ENCODE measurements around the gene SAMD3. TPM values are rescaled to one million over a fixed set of nuclear protein-coding genes. Genes with fewer than 3 reads are reported as not detected.

Gene SAMD3
- total and polyA plus RNA-seq, 2 experiments from 2014 or later, result 0.32 to 0.73 TPM

DNA sequence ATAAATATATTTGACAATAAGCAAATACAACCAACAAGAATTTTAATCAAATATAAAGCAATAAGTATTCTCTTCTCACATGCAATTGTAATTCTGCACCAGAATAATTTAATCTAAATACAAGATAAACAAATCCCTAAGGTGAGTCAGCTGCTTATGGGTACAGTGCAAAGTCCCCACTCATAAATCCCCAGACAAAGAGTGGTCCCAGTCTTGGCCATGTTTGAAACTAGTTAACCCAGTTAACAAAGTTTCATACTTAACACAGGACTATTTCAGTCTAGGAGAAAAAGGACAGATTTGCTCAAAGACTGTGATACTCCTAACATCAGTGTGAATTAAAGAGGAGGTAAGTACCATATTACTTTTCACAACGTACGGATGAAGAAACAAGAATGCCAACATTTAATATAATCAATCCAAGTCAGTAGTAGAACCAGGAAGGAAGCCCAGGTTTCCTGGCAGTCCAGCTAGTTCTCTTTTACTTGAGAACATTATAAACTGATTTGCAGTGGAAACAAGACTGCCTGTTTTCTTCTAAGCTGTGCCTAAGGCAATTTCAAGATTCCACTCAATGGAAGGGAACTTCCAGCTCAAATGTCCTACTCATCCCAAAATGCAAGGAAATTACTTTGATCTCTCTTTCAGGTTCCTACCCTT lies 10.4 kb downstream of the SAMD3 start:
- in situ Hi-C loops (cut with MboI), result no loop called here
- no peaks in the 10 kb centered on the region for H3K9me3 ChIP-seq (ENCODE audit: low read depth)
- no peaks in the 10 kb centered on the region for H3F3A ChIP-seq (ENCODE audit: insufficient read depth)
- H3K4me1 ChIP-seq (ENCODE audit: insufficient read depth), result no peaks in the 10 kb centered on the region
- no peaks in the 10 kb centered on the region for H3K36me3 ChIP-seq (ENCODE audit: low read depth)
- no peak overlapping the region for H2AFZ ChIP-seq
- no peak for TF ChIP-seq EZH2phosphoT487 (IDR thresholded peaks at IDR 0.05; ENCODE audit: insufficient read depth, low read depth)
- no peak for TF ChIP-seq EZH2 (IDR thresholded peaks at IDR 0.05; ENCODE audit: insufficient read depth, poor library complexity, severe bottlenecking)
- H3K27me3 ChIP-seq (replicated peaks; ENCODE audit: insufficient read depth), result no peaks in the 10 kb centered on the region
- no peaks in the 10 kb centered on the region for H4K20me1 ChIP-seq (ENCODE audit: insufficient read depth)
- H3K4me2 ChIP-seq (ENCODE audit: unreplicated experiment), result no peak overlapping the region
- no peak overlapping the region for H3K9ac ChIP-seq
- no peak for DNase-seq
- H3K79me2 ChIP-seq (ENCODE audit: insufficient read depth), result no peaks in the 10 kb centered on the region
- WGBS, 2 experiments (ENCODE audit: low coverage in 1 of 2, low lambda C conversion rate in 2 of 2, missing lambda C conversion rate in 2 of 2), result 43% methylated on average over 2 of the region's 2 CpGs
- no peak overlapping the region for H3K27ac ChIP-seq
- H3K9me2 ChIP-seq (ENCODE audit: insufficient read depth), result no peaks in the 10 kb centered on the region
- H3K4me3 ChIP-seq, result no peak overlapping the region

DNA sequence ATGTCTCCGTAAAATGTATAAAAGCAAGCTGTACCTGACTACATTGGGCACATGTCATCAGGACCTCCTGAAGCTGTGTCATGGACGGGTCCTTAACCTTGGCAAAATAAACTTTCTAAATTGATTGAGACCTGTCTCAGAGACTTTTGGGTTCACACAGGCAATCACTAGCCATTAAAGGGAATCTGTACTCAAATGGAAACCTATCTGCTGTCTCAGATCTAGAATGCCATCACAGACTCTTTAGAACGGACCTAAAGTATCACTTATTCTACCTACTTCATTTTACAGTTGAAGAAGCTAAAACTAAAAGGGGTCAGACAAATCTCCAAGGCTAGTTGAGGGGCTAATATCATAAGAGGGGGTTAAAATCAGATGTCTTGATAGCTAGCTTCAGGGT lies 11.1 kb downstream of the SAMD3 start:
- 79 to 85% methylated on average over 3 of the region's 3 CpGs for WGBS, 2 experiments (ENCODE audit: low coverage in 1 of 2, low lambda C conversion rate in 2 of 2, missing lambda C conversion rate in 2 of 2)
- TF ChIP-seq EZH2phosphoT487 (IDR thresholded peaks at IDR 0.05; ENCODE audit: insufficient read depth, low read depth), result no peak
- TF ChIP-seq EZH2 (IDR thresholded peaks at IDR 0.05; ENCODE audit: insufficient read depth, poor library complexity, severe bottlenecking), result no peak
- Histone ChIP-seq H3K36me3 (ENCODE audit: low read depth) (no peaks in the 10 kb centered on the region), H2AFZ (no peak overlapping the region), H3K79me2 (ENCODE audit: insufficient read depth) (no peaks in the 10 kb centered on the region), H3K9me3 (ENCODE audit: low read depth) (no peaks in the 10 kb centered on the region), H4K20me1 (ENCODE audit: insufficient read depth) (no peaks in the 10 kb centered on the region), H3K27ac (no peak overlapping the region), H3F3A (ENCODE audit: insufficient read depth) (no peaks in the 10 kb centered on the region), H3K9ac (no peak overlapping the region), H3K4me1 (ENCODE audit: insufficient read depth) (no peaks in the 10 kb centered on the region), H3K9me2 (ENCODE audit: insufficient read depth) (no peaks in the 10 kb centered on the region), H3K4me2 (ENCODE audit: unreplicated experiment) (no peak overlapping the region), H3K4me3 (no peak overlapping the region), H3K27me3 (replicated peaks; ENCODE audit: insufficient read depth) (no peaks in the 10 kb centered on the region)
- DNase-seq, result no peak
- in situ Hi-C loops (cut with MboI), result no loop called here

- in situ Hi-C loops (cut with MboI), result no loop called here
- Histone ChIP-seq H3K9ac (no peak overlapping the region), H3K79me2 (ENCODE audit: insufficient read depth) (no peaks in the 10 kb centered on the region), H3K4me3 (no peak overlapping the region), H3K36me3 (ENCODE audit: low read depth) (no peaks in the 10 kb centered on the region), H3K4me1 (ENCODE audit: insufficient read depth) (no peaks in the 10 kb centered on the region), H3K27ac (no peak overlapping the region), H3K9me2 (ENCODE audit: insufficient read depth) (no peaks in the 10 kb centered on the region), H3K9me3 (ENCODE audit: low read depth) (no peaks in the 10 kb centered on the region), H3K27me3 (replicated peaks; ENCODE audit: insufficient read depth) (no peaks in the 10 kb centered on the region), H3F3A (ENCODE audit: insufficient read depth) (no peaks in the 10 kb centered on the region), H4K20me1 (ENCODE audit: insufficient read depth) (no peaks in the 10 kb centered on the region), H2AFZ (no peak overlapping the region), H3K4me2 (ENCODE audit: unreplicated experiment) (no peak overlapping the region)
- no peak for DNase-seq
- TF ChIP-seq EZH2phosphoT487 (IDR thresholded peaks at IDR 0.05; ENCODE audit: insufficient read depth, low read depth) (no peak), EZH2 (IDR thresholded peaks at IDR 0.05; ENCODE audit: insufficient read depth, poor library complexity, severe bottlenecking) (no peak)
- 90 to 95% methylated on average over 10 of the region's 10 CpGs for WGBS, 2 experiments (ENCODE audit: low coverage in 1 of 2, low lambda C conversion rate in 2 of 2, missing lambda C conversion rate in 2 of 2)
These were observed 14.6 kb downstream of the SAMD3 start for GRCh38 chr6:130207979-130208649.

GRCh38 chr6:130206479-130206878 lies 16.3 kb downstream of the SAMD3 start:
- H3K4me1 ChIP-seq (ENCODE audit: insufficient read depth), result no peaks in the 10 kb centered on the region
- no peaks in the 10 kb centered on the region for H3F3A ChIP-seq (ENCODE audit: insufficient read depth)
- TF ChIP-seq EZH2 (IDR thresholded peaks at IDR 0.05; ENCODE audit: insufficient read depth, poor library complexity, severe bottlenecking), result no peak
- no peak for TF ChIP-seq EZH2phosphoT487 (IDR thresholded peaks at IDR 0.05; ENCODE audit: insufficient read depth, low read depth)
- DNase-seq, result no peak
- H3K27ac ChIP-seq, result no peak overlapping the region
- no peaks in the 10 kb centered on the region for H3K9me3 ChIP-seq (ENCODE audit: low read depth)
- WGBS, 2 experiments (ENCODE audit: low coverage in 1 of 2, low lambda C conversion rate in 2 of 2, missing lambda C conversion rate in 2 of 2), result 86 to 93% methylated on average over 3 of the region's 3 CpGs
- no peaks in the 10 kb centered on the region for H3K27me3 ChIP-seq (replicated peaks; ENCODE audit: insufficient read depth)
- no peaks in the 10 kb centered on the region for H3K9me2 ChIP-seq (ENCODE audit: insufficient read depth)
- H3K36me3 ChIP-seq (ENCODE audit: low read depth), result no peaks in the 10 kb centered on the region
- no peak overlapping the region for H3K9ac ChIP-seq
- H4K20me1 ChIP-seq (ENCODE audit: insufficient read depth), result no peaks in the 10 kb centered on the region
- no peaks in the 10 kb centered on the region for H3K79me2 ChIP-seq (ENCODE audit: insufficient read depth)
- H3K4me3 ChIP-seq, result no peak overlapping the region
- H2AFZ ChIP-seq, result no peak overlapping the region
- no peak overlapping the region for H3K4me2 ChIP-seq (ENCODE audit: unreplicated experiment)
- in situ Hi-C loops (cut with MboI), result no loop called here

All from GM23248 (cell line).